HL-60 (cell line): ENCODE measurements around the gene DCPS.

Experiments
- DNase-seq, 2 experiments: peaks; one replicate each; pipeline ENCODE4 v3.0.0-alpha.2; 2010 to 2020; ENCODE audit warnings: low read depth in 1 of 2, low spot score in 1 of 2
- H3K27ac ChIP-seq: fragments of 250-450 bp; sonication (Bioruptor Pico); replicated peaks from 2 replicates; pipeline ENCODE4 v1.5.1; 2020; ENCODE audit warnings: mild to moderate bottlenecking, moderate library complexity
- H3K27me3 ChIP-seq: fragments of 250-450 bp; sonication (Bioruptor Pico); 2 replicates; pipeline ENCODE4 v1.5.1; 2021; ENCODE audit warnings: mild to moderate bottlenecking, moderate library complexity; ENCODE audit not compliant: insufficient read depth, poor library complexity, severe bottlenecking
- H3K4me3 ChIP-seq: replicated peaks from 2 replicates; pipeline ENCODE4 v1.5.1; 2011; ENCODE audit warnings: mild to moderate bottlenecking, control low read depth, low read length; ENCODE audit not compliant: insufficient read depth
- CTCF ChIP-seq: IDR thresholded peaks from one replicate; pipeline ENCODE4 v1.5.1; 2011; ENCODE audit warnings: low read length, control low read depth, inconsistent platforms; ENCODE audit not compliant: insufficient read depth
- GABPA ChIP-seq: IDR thresholded peaks from 2 replicates; pipeline ENCODE4 v1.6.1; 2012; ENCODE audit warnings: low read depth
- POLR2AphosphoS5 ChIP-seq: IDR thresholded peaks from 2 replicates; pipeline ENCODE4 v1.6.1; 2012; ENCODE audit warnings: low read depth
- REST ChIP-seq: IDR thresholded peaks from 2 replicates; pipeline ENCODE4 v1.6.1; 2012; ENCODE audit warnings: low read depth; ENCODE audit not compliant: insufficient replicate concordance
- SPI1 ChIP-seq: IDR thresholded peaks from 2 replicates; pipeline ENCODE4 v1.6.1; 2012; ENCODE audit warnings: low read depth, mild to moderate bottlenecking, borderline replicate concordance

DCPS gene

GRCh38 chr11:126329644-126330211 is 25.9 kb downstream of the DCPS start:
- no peak for TF ChIP-seq REST
- no peak for TF ChIP-seq CTCF
- no peak for TF ChIP-seq POLR2AphosphoS5
- TF ChIP-seq SPI1 = no peak
- no peak for TF ChIP-seq GABPA
- DNase-seq = no peak
- H3K27ac ChIP-seq = no peak overlapping the region
- no peaks in the 10 kb centered on the region for H3K27me3 ChIP-seq
- no peak overlapping the region for H3K4me3 ChIP-seq

GRCh38 chr11:126331286-126331685 is 27.4 kb downstream of the DCPS start:
- H3K27me3 ChIP-seq = no peaks in the 10 kb centered on the region
- TF ChIP-seq GABPA (no peak), CTCF (no peak), REST (no peak), POLR2AphosphoS5 (no peak), SPI1 (no peak)
- H3K27ac ChIP-seq = no peak overlapping the region
- no peak for DNase-seq
- H3K4me3 ChIP-seq = no peak overlapping the region

GRCh38 chr11:126332221-126332711 is 28.4 kb downstream of the DCPS start:
- no peak for TF ChIP-seq CTCF
- TF ChIP-seq SPI1 = no peak
- no peak for TF ChIP-seq POLR2AphosphoS5
- TF ChIP-seq GABPA = no peak
- TF ChIP-seq REST = no peak
- Histone ChIP-seq H3K27ac (no peak overlapping the region), H3K27me3 (no peaks in the 10 kb centered on the region), H3K4me3 (no peak overlapping the region)
- DNase-seq = no peak
